Measurements from ENCODE around the gene COPA.
A peak's percentile ranks its signal among the peaks of the same experiment; 100 is the strongest.

Gene COPA

GRCh38 chr1:160363010-160363409, 20.0 kb upstream of the COPA start:
- no peak for DNase-seq (ENCODE audit: low read depth, low spot score)

- DNase-seq (ENCODE audit: low read depth, low spot score), result no peak
These were observed 19.3 kb upstream of the COPA start for GRCh38 chr1:160362168-160362957.

GRCh38 chr1:160361814-160362167, 18.7 kb upstream of the COPA start:
- DNase-seq (ENCODE audit: low read depth, low spot score), result no peak

- no peak for DNase-seq (ENCODE audit: low read depth, low spot score)
These were observed 18.1 kb upstream of the COPA start for GRCh38 chr1:160361199-160361598.

GRCh38 chr1:160360227-160360695, 17.2 kb upstream of the COPA start:
- DNase-seq (ENCODE audit: low read depth, low spot score), result no peak

GRCh38 chr1:160359559-160360226, 16.6 kb upstream of the COPA start:
- peak; percentile 39 for DNase-seq (ENCODE audit: low read depth, low spot score)

GRCh38 chr1:160358073-160358472, 15.0 kb upstream of the COPA start:
- DNase-seq (ENCODE audit: low read depth, low spot score), result no peak

- no peak for DNase-seq (ENCODE audit: low read depth, low spot score)
These were observed 14.4 kb upstream of the COPA start for GRCh38 chr1:160357286-160358002.

GRCh38 chr1:160354388-160354985, 11.4 kb upstream of the COPA start:
- DNase-seq (ENCODE audit: low read depth, low spot score), result peak; percentile 47

GRCh38 chr1:160353223-160353622, 10.2 kb upstream of the COPA start:
- peak; percentile 13 for DNase-seq (ENCODE audit: low read depth, low spot score)

- DNase-seq (ENCODE audit: low read depth, low spot score), result no peak
These were observed 9.5 kb upstream of the COPA start for GRCh38 chr1:160352555-160352954.

- no peak for DNase-seq (ENCODE audit: low read depth, low spot score)
These were observed 8.6 kb upstream of the COPA start for GRCh38 chr1:160351629-160352028.

GRCh38 chr1:160346958-160347357, 3.9 kb upstream of the COPA start:
- no peak for DNase-seq (ENCODE audit: low read depth, low spot score)

GRCh38 chr1:160346463-160346862, 3.4 kb upstream of the COPA start:
- DNase-seq (ENCODE audit: low read depth, low spot score), result no peak

- DNase-seq (ENCODE audit: low read depth, low spot score), result no peak
These were observed 1.9 kb upstream of the COPA start for GRCh38 chr1:160344936-160345335.

- no peak for DNase-seq (ENCODE audit: low read depth, low spot score)
These were observed 1.2 kb upstream of the COPA start for GRCh38 chr1:160344241-160344640.

GRCh38 chr1:160342526-160342925, 524 bp downstream of the COPA start:
- DNase-seq (ENCODE audit: low read depth, low spot score), result no peak

- DNase-seq (ENCODE audit: low read depth, low spot score), result no peak
These were observed 2.2 kb downstream of the COPA start for GRCh38 chr1:160340866-160341265.

GRCh38 chr1:160340146-160340545, 2.9 kb downstream of the COPA start:
- no peak for DNase-seq (ENCODE audit: low read depth, low spot score)

- DNase-seq (ENCODE audit: low read depth, low spot score), result no peak
These were observed 4.5 kb downstream of the COPA start for GRCh38 chr1:160338580-160338979.

- no peak for DNase-seq (ENCODE audit: low read depth, low spot score)
These were observed 10.5 kb downstream of the COPA start for GRCh38 chr1:160332516-160332915.

- DNase-seq (ENCODE audit: low read depth, low spot score), result no peak
These were observed 12.9 kb downstream of the COPA start for GRCh38 chr1:160330119-160330518.

Data from astrocyte of the hippocampus (primary cell).